A549 (cell line): ENCODE measurements around the gene CDC42EP5.

Experiments used
- CEBPB ChIP-seq, 2 experiments: fragments of >200 bp in 1 of 2; sonication (Bioruptor Twin) in 1 of 2; formaldehyde crosslinking in 1 of 2; IDR thresholded peaks; 2 replicates each; pipeline ENCODE4 v1.6.1; 2012 to 2016
- EHMT2 ChIP-seq: fragments of 200-600 bp; sonication (generic); IDR thresholded peaks from 2 replicates; pipeline ENCODE4 v1.6.1; 2016; ENCODE audit warnings: antibody characterized with exemption, low read depth, mild to moderate bottlenecking, moderate library complexity
- EP300 ChIP-seq, 2 experiments: fragments of >200 bp; sonication (Bioruptor Twin); formaldehyde crosslinking; IDR thresholded peaks; 2 replicates in 1 of 2; 3 replicates in 1 of 2; pipeline ENCODE4 v1.6.1; 2016 to 2017
- ESRRA ChIP-seq: fragments of 150-350 bp; IDR thresholded peaks from 2 replicates; pipeline ENCODE4 v1.6.1; 2014; ENCODE audit warnings: mild to moderate bottlenecking, low read length, borderline replicate concordance
- MAFK ChIP-seq: fragments of 450-650 bp; IDR thresholded peaks from 2 replicates; pipeline ENCODE4 v1.6.1; 2014; ENCODE audit not compliant: partially characterized antibody
- NFE2L2 ChIP-seq: fragments of 150-350 bp; conservative IDR thresholded peaks from 2 replicates; pipeline ENCODE4 v1.6.1; 2014; ENCODE audit warnings: low read length
- POLR2A ChIP-seq: IDR thresholded peaks from 2 replicates; pipeline ENCODE4 v1.6.1; 2012; ENCODE audit warnings: mild to moderate bottlenecking, low read length
- RFX5 ChIP-seq: fragments of 450-650 bp; IDR thresholded peaks from 2 replicates; pipeline ENCODE4 v1.7.1; 2014; ENCODE audit warnings: antibody characterized with exemption, mild to moderate bottlenecking, moderate library complexity
- TF ChIP-seq, protein P1 (sequence below): fragments of >200 bp; sonication (Bioruptor Twin); formaldehyde crosslinking; IDR thresholded peaks from 3 replicates; pipeline ENCODE4 v1.5.1; 2016
- TF ChIP-seq, protein P2 (sequence below): fragments of 450-650 bp; IDR thresholded peaks from 2 replicates; pipeline ENCODE4 v1.6.1; 2014; ENCODE audit warnings: antibody characterized with exemption
- TF ChIP-seq, protein P3 (sequence below): fragments of 200-600 bp; sonication (generic); IDR thresholded peaks from 2 replicates; pipeline ENCODE4 v1.6.1; 2016; ENCODE audit warnings: antibody characterized with exemption, mild to moderate bottlenecking, moderate library complexity
- TF ChIP-seq, protein P4 (sequence below): fragments of 250-450 bp; sonication (Bioruptor Pico); IDR thresholded peaks from 2 replicates; pipeline ENCODE4 v1.5.0; 2020; ENCODE audit warnings: low read depth, mild to moderate bottlenecking, moderate library complexity

DNA sequence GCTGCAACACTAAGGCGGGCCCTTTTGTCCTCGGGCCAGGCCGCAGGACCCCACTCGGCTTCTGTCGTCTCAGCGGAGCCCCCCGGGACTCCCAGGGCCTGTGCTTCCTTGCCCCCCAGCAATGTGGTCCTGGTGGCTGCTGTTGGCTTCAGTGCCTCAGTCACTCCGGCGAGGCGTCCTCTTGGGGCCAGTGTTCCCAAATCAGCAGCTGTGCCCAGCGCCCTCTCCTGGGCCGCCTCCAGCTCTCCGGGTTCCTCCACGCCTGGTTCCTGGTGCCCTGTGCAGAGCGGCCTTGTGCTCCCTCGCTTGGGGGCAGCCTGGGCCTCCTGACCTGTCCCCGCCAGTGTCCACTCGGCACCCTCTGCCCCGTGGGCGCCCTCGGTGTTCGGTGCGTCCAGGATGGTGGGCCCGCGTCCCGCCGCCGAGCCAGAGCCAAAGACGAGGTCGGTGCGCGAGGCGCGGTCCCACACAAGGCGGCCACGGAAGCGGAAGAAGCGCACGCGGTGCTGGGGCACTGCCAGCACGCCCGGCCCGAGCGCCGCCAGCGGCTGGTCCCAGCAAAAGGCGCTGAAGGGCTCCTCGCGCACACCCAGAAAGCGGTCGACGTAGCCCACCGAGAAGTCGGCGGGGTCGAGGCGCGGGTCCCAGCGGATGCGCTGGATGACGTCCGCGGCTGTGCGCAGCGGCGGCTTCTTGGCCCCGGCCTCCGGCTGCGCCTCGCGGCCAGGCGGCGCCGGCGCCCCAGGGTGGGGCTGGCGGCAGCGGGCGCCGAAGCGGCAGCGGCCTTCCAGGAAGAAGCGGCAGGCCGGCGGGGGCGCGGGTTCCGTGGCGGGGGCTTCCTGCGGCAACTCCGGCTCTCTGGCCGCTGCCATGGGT lies 10.2 kb downstream of the CDC42EP5 start:
- TF ChIP-seq, protein P1, sequence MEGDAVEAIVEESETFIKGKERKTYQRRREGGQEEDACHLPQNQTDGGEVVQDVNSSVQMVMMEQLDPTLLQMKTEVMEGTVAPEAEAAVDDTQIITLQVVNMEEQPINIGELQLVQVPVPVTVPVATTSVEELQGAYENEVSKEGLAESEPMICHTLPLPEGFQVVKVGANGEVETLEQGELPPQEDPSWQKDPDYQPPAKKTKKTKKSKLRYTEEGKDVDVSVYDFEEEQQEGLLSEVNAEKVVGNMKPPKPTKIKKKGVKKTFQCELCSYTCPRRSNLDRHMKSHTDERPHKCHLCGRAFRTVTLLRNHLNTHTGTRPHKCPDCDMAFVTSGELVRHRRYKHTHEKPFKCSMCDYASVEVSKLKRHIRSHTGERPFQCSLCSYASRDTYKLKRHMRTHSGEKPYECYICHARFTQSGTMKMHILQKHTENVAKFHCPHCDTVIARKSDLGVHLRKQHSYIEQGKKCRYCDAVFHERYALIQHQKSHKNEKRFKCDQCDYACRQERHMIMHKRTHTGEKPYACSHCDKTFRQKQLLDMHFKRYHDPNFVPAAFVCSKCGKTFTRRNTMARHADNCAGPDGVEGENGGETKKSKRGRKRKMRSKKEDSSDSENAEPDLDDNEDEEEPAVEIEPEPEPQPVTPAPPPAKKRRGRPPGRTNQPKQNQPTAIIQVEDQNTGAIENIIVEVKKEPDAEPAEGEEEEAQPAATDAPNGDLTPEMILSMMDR: peak; percentile 39
- no peak for TF ChIP-seq ESRRA
- TF ChIP-seq, protein P2, sequence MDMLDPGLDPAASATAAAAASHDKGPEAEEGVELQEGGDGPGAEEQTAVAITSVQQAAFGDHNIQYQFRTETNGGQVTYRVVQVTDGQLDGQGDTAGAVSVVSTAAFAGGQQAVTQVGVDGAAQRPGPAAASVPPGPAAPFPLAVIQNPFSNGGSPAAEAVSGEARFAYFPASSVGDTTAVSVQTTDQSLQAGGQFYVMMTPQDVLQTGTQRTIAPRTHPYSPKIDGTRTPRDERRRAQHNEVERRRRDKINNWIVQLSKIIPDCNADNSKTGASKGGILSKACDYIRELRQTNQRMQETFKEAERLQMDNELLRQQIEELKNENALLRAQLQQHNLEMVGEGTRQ: 0 out of 2 replicates have a peak, but pooled peaks have one; percentile 1
- TF ChIP-seq, protein P3, sequence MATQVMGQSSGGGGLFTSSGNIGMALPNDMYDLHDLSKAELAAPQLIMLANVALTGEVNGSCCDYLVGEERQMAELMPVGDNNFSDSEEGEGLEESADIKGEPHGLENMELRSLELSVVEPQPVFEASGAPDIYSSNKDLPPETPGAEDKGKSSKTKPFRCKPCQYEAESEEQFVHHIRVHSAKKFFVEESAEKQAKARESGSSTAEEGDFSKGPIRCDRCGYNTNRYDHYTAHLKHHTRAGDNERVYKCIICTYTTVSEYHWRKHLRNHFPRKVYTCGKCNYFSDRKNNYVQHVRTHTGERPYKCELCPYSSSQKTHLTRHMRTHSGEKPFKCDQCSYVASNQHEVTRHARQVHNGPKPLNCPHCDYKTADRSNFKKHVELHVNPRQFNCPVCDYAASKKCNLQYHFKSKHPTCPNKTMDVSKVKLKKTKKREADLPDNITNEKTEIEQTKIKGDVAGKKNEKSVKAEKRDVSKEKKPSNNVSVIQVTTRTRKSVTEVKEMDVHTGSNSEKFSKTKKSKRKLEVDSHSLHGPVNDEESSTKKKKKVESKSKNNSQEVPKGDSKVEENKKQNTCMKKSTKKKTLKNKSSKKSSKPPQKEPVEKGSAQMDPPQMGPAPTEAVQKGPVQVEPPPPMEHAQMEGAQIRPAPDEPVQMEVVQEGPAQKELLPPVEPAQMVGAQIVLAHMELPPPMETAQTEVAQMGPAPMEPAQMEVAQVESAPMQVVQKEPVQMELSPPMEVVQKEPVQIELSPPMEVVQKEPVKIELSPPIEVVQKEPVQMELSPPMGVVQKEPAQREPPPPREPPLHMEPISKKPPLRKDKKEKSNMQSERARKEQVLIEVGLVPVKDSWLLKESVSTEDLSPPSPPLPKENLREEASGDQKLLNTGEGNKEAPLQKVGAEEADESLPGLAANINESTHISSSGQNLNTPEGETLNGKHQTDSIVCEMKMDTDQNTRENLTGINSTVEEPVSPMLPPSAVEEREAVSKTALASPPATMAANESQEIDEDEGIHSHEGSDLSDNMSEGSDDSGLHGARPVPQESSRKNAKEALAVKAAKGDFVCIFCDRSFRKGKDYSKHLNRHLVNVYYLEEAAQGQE: no peak
- TF ChIP-seq POLR2A: no peak; the same call in none of the 2 replicates
- TF ChIP-seq EP300 (IDR thresholded peaks at IDR 0.05): no peak
- TF ChIP-seq RFX5: no peak
- no peak for TF ChIP-seq MAFK
- TF ChIP-seq EHMT2: no peak
- TF ChIP-seq NFE2L2: no peak
- TF ChIP-seq, protein P4, sequence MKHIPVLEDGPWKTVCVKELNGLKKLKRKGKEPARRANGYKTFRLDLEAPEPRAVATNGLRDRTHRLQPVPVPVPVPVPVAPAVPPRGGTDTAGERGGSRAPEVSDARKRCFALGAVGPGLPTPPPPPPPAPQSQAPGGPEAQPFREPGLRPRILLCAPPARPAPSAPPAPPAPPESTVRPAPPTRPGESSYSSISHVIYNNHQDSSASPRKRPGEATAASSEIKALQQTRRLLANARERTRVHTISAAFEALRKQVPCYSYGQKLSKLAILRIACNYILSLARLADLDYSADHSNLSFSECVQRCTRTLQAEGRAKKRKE (CRISPR knock-in tag): peak; percentile 37; the same call in 1 of the 2 replicates
- no peak for TF ChIP-seq CEBPB (IDR thresholded peaks at IDR 0.05)
